HCT116 (cell line): Measurements from ENCODE around the gene ZYX. TPM values are rescaled to one million over a fixed set of nuclear protein-coding genes. Genes with fewer than 3 reads are reported as not detected.

ENCODE experiments used
- ATAC-seq: fragments of 200-7000 bp; cut with Tn5 transposase; 2 replicates; pipeline ENCODE4 v1.9.1; 2020; ENCODE audit warnings: mild to moderate bottlenecking, moderate library complexity
- BruUV-seq: library from RNA; stranded (reverse); fragments of 400-500 nt; replicated peaks from 2 replicates; lab custom pipeline; 2021; lab: Mats Ljungman, UMichigan
- CTCF ChIA-PET: fragments of 300-600 bp; sonication (Branson Sonifier 250); formaldehyde crosslinking; loops from one replicate; lab custom pipeline; 2021; ENCODE audit warnings: antibody characterized with exemption; lab: Charles Lee
- POLR2A ChIA-PET: fragments of 300-600, 350-600 bp; sonication (Branson Sonifier 250); formaldehyde crosslinking; loops from one replicate; lab custom pipeline; 2021; ENCODE audit warnings: antibody characterized with exemption; lab: Charles Lee
- RAD21 ChIA-PET, 2 experiments: fragments of 300-600 bp; sonication (Branson Sonifier 250); formaldehyde crosslinking; loops; one replicate each; lab custom pipeline; 2023; ENCODE audit warnings: low total read pairs in 2 of 2; ENCODE audit not compliant: uncharacterized antibody in 2 of 2, unreplicated experiment in 2 of 2, low non-redundant PET in 1 of 2; lab: Charles Lee
- DNase-seq: peaks from one replicate; pipeline ENCODE4 v3.0.0-alpha.2; 2010; ENCODE audit warnings: low read depth, low spot score
- H2AFZ ChIP-seq: fragments of 200-600 bp; shearing (Covaris generic), sonication (generic); 2 replicates; pipeline ENCODE4 v1.6.1; 2017; ENCODE audit warnings: low read depth, mixed run types, mixed read lengths, antibody characterized with exemption, low read length; ENCODE audit not compliant: poor library complexity, severe bottlenecking
- H3K27ac ChIP-seq: 2 replicates; pipeline ENCODE4 v1.5.1; 2012; ENCODE audit warnings: low read depth, low read length
- H3K27me3 ChIP-seq: fragments of 200-600 bp; sonication (generic); 2 replicates; pipeline ENCODE4 v1.6.1; 2016; ENCODE audit warnings: mixed run types, low read length, mixed read lengths; ENCODE audit not compliant: insufficient read depth
- H3K36me3 ChIP-seq, 2 experiments: fragments of 200-500 bp in 1 of 2; fragments of 200-600 bp in 1 of 2; sonication (Bioruptor generic) in 1 of 2; sonication (generic) in 1 of 2; 2 replicates each; pipeline versions ENCODE4 v1.5.1 to v1.6.1; 2014 to 2016; ENCODE audit warnings: low read length in 2 of 2, inconsistent platforms in 1 of 2, mixed read lengths in 1 of 2, mixed run types in 1 of 2; ENCODE audit not compliant: insufficient read depth in 2 of 2, control insufficient read depth in 1 of 2
- H3K4me1 ChIP-seq, 2 experiments: fragments of 200-600 bp in 1 of 2; sonication (generic) in 1 of 2; 2 replicates each; pipeline versions ENCODE4 v1.5.1 to v1.6.1; 2012 to 2017; ENCODE audit warnings: low read length in 2 of 2, inconsistent platforms in 1 of 2, mild to moderate bottlenecking in 1 of 2, mixed read lengths in 1 of 2, mixed run types in 1 of 2, moderate library complexity in 1 of 2; ENCODE audit not compliant: insufficient read depth in 2 of 2, control insufficient read depth in 1 of 2
- H3K4me2 ChIP-seq: fragments of 200-600 bp; sonication (generic); 2 replicates; pipeline ENCODE4 v1.6.1; 2017; ENCODE audit warnings: mixed run types, low read length, mixed read lengths
- H3K4me3 ChIP-seq, 2 experiments: fragments of 200-600 bp in 1 of 2; sonication (generic) in 1 of 2; replicated peaks in 1 of 2; 2 replicates each; pipeline ENCODE4 v1.5.1; 2011 to 2016; ENCODE audit warnings: low read length in 2 of 2, control low read depth in 1 of 2, low read depth in 1 of 2, mild to moderate bottlenecking in 1 of 2, mixed read lengths in 1 of 2, mixed run types in 1 of 2
- H3K79me2 ChIP-seq: fragments of 200-600 bp; sonication (generic); 2 replicates; pipeline ENCODE4 v1.6.1; 2017; ENCODE audit warnings: mild to moderate bottlenecking, mixed run types, low read length, moderate library complexity, mixed read lengths; ENCODE audit not compliant: insufficient read depth
- H3K9ac ChIP-seq: fragments of 200-600 bp; sonication (generic); 2 replicates; pipeline ENCODE4 v1.6.1; 2016; ENCODE audit warnings: low read length, mixed read lengths
- H3K9me2 ChIP-seq: fragments of 200-600 bp; sonication (generic), shearing (Covaris generic); 2 replicates; pipeline ENCODE4 v1.6.1; 2017; ENCODE audit warnings: mixed run types, mild to moderate bottlenecking, moderate library complexity; ENCODE audit not compliant: insufficient read depth
- H3K9me3 ChIP-seq, 2 experiments: fragments of 200-500 bp in 1 of 2; fragments of 200-600 bp in 1 of 2; sonication (Bioruptor generic) in 1 of 2; sonication (generic) in 1 of 2; 2 replicates each; pipeline ENCODE4 v1.6.1; 2014 to 2017; ENCODE audit warnings: low read length in 2 of 2, mixed read lengths in 2 of 2, inconsistent platforms in 1 of 2, low read depth in 1 of 2, mild to moderate bottlenecking in 1 of 2, mixed run types in 1 of 2, moderate library complexity in 1 of 2; ENCODE audit not compliant: control insufficient read depth in 1 of 2, insufficient read depth in 1 of 2
- H4K20me1 ChIP-seq: fragments of 200-600 bp; sonication (generic), shearing (Covaris generic); 2 replicates; pipeline ENCODE4 v1.6.1; 2017; ENCODE audit warnings: mixed run types, mild to moderate bottlenecking, moderate library complexity; ENCODE audit not compliant: insufficient read depth
- CBX3 ChIP-seq: IDR thresholded peaks from 2 replicates; pipeline ENCODE4 v1.6.1; 2012; ENCODE audit warnings: low read depth
- EZH2 ChIP-seq: fragments of 200-600 bp; sonication (generic); IDR thresholded peaks from 2 replicates; pipeline ENCODE4 v1.6.1; 2017; ENCODE audit warnings: antibody characterized with exemption, mixed run types
- EZH2phosphoT487 ChIP-seq: fragments of 200-600 bp; IDR thresholded peaks from 2 replicates; pipeline ENCODE4 v1.6.1; 2018; ENCODE audit warnings: antibody characterized with exemption, borderline replicate concordance
- FOSL1 ChIP-seq: IDR thresholded peaks from 2 replicates; pipeline ENCODE4 v1.6.1; 2012; ENCODE audit warnings: low read depth
- JUND ChIP-seq: IDR thresholded peaks from 2 replicates; pipeline ENCODE4 v1.6.1; 2012
- ZFX ChIP-seq: fragments of 450-650 bp; IDR thresholded peaks from 2 replicates; pipeline ENCODE4 v1.6.1; 2017
- ZNF274 ChIP-seq: fragments of 200-500 bp; sonication (Bioruptor generic); IDR thresholded peaks from 2 replicates; pipeline ENCODE4 v1.6.1; 2014; ENCODE audit warnings: mild to moderate bottlenecking, low read depth, low read length, inconsistent platforms
- intact Hi-C: fragments of 100-400 bp; cut with micrococcal nuclease; formaldehyde crosslinking; loops from 2 replicates; pipeline ENCODE4 v1.10.0; 2022
- total RNA-seq: library from RNA; stranded (reverse); gene quantifications from one replicate; pipeline ENCODE4 v1.2.1, GENCODE V29; 2021; ENCODE audit not compliant: unreplicated experiment
- TF ChIP-seq, protein P1 (sequence below): IDR thresholded peaks from 2 replicates; pipeline ENCODE4 v1.6.1; 2012
- TF ChIP-seq, protein P2 (sequence below), 3 experiments: fragments of 200-600 bp in 1 of 3; sonication (generic) in 1 of 3; IDR thresholded peaks in 2 of 3; conservative IDR thresholded peaks in 1 of 3; 2 replicates each; pipeline ENCODE4 v1.5.1; 2012 to 2017; ENCODE audit warnings: low read depth in 2 of 3, low read length in 2 of 3, antibody characterized with exemption in 1 of 3, borderline replicate concordance in 1 of 3, control low read depth in 1 of 3, mild to moderate bottlenecking in 1 of 3, mixed read lengths in 1 of 3, mixed run types in 1 of 3, moderate library complexity in 1 of 3; ENCODE audit not compliant: insufficient read depth in 1 of 3
- TF ChIP-seq, protein P3 (sequence below): IDR thresholded peaks from 2 replicates; pipeline ENCODE4 v1.6.1; 2012
- TF ChIP-seq, protein P4 (sequence below): IDR thresholded peaks from 2 replicates; pipeline ENCODE4 v1.6.1; 2012; ENCODE audit warnings: low read depth

ZYX gene
- total RNA-seq, 1 experiment from 2014 or later = 144 TPM

DNA sequence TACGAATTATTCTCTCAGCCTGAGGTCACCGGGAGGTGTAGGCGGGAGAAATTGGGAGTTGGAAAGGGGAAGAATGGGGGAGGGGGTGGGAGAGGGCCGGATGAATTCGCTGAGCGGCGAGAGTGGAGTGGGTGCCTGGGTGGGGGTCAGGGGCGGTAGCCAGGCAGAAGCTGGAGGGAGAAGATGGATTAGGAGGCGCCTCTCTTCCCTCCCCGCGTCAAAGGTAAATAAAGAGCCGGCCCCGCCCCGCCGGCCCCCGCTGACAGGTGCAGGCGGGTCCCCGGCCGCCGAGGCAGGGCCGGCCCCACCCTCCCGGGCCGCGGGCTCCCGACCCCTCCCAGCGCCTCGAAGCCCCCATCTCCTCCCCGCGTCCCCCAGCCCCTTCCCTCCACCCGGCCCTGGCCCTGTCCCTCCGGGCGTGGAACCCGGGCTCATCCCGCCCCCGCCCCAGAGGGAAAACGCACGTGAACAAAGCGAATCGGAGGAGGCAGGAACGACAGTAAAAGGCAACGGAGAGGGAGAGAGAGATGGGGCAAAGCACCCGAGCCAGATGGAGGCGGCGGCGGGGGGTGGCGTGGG, 19.5 kb upstream of the ZYX start:
- Histone ChIP-seq H3K27me3 (no peaks in the 10 kb centered on the region), H3K4me2 (peak overlapping the region; percentile 67), H3K9me3 (no peaks in the 10 kb centered on the region), H4K20me1 (no peaks in the 10 kb centered on the region), H3K9ac (no peak overlapping the region), H3K4me1 (peaks cover 0 to 6% of the 10 kb centered on the region in 2 experiments; a peak in 1 of 4 replicates), H3K36me3 (no peaks in the 10 kb centered on the region), H3K79me2 (no peaks in the 10 kb centered on the region), H2AFZ (no peak overlapping the region), H3K27ac (no peak overlapping the region), H3K9me2 (no peaks in the 10 kb centered on the region), H3K4me3 (peak overlapping the region; percentile 34 to 53)
- DNase-seq = no peak
- intact Hi-C loops = loop anchor here (1.0 kb wide), 1 partner anchor 16 kb away; no protein-coding TSS in a partner anchor
- BruUV-seq = no TSS peak
- CTCF ChIA-PET = no interaction called here
- TF ChIP-seq JUND (no peak), EZH2phosphoT487 (no peak), CBX3 (no peak), ZNF274 (no peak), ZFX (no peak), FOSL1 (no peak), EZH2 (no peak)
- TF ChIP-seq, protein P1, sequence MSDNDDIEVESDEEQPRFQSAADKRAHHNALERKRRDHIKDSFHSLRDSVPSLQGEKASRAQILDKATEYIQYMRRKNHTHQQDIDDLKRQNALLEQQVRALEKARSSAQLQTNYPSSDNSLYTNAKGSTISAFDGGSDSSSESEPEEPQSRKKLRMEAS = no peak
- TF ChIP-seq, protein P2, sequence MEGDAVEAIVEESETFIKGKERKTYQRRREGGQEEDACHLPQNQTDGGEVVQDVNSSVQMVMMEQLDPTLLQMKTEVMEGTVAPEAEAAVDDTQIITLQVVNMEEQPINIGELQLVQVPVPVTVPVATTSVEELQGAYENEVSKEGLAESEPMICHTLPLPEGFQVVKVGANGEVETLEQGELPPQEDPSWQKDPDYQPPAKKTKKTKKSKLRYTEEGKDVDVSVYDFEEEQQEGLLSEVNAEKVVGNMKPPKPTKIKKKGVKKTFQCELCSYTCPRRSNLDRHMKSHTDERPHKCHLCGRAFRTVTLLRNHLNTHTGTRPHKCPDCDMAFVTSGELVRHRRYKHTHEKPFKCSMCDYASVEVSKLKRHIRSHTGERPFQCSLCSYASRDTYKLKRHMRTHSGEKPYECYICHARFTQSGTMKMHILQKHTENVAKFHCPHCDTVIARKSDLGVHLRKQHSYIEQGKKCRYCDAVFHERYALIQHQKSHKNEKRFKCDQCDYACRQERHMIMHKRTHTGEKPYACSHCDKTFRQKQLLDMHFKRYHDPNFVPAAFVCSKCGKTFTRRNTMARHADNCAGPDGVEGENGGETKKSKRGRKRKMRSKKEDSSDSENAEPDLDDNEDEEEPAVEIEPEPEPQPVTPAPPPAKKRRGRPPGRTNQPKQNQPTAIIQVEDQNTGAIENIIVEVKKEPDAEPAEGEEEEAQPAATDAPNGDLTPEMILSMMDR (IDR thresholded peaks at IDR 0.05 in 2 of 3, conservative IDR thresholded peaks at IDR 0.05 in 1 of 3; ENCODE audit: borderline replicate concordance in 1 of 3, insufficient read depth in 1 of 3, low read depth in 2 of 3, low read length in 2 of 3) = no peak
- TF ChIP-seq, protein P3, sequence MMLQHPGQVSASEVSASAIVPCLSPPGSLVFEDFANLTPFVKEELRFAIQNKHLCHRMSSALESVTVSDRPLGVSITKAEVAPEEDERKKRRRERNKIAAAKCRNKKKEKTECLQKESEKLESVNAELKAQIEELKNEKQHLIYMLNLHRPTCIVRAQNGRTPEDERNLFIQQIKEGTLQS = no peak
- TF ChIP-seq, protein P4, sequence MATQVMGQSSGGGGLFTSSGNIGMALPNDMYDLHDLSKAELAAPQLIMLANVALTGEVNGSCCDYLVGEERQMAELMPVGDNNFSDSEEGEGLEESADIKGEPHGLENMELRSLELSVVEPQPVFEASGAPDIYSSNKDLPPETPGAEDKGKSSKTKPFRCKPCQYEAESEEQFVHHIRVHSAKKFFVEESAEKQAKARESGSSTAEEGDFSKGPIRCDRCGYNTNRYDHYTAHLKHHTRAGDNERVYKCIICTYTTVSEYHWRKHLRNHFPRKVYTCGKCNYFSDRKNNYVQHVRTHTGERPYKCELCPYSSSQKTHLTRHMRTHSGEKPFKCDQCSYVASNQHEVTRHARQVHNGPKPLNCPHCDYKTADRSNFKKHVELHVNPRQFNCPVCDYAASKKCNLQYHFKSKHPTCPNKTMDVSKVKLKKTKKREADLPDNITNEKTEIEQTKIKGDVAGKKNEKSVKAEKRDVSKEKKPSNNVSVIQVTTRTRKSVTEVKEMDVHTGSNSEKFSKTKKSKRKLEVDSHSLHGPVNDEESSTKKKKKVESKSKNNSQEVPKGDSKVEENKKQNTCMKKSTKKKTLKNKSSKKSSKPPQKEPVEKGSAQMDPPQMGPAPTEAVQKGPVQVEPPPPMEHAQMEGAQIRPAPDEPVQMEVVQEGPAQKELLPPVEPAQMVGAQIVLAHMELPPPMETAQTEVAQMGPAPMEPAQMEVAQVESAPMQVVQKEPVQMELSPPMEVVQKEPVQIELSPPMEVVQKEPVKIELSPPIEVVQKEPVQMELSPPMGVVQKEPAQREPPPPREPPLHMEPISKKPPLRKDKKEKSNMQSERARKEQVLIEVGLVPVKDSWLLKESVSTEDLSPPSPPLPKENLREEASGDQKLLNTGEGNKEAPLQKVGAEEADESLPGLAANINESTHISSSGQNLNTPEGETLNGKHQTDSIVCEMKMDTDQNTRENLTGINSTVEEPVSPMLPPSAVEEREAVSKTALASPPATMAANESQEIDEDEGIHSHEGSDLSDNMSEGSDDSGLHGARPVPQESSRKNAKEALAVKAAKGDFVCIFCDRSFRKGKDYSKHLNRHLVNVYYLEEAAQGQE = no peak
- POLR2A ChIA-PET = no interaction called here
- RAD21 ChIA-PET = no interaction called here
- ATAC-seq = peak; percentile 47
